Measurements from ENCODE around the gene DHX36. TPM values are rescaled to one million over a fixed set of nuclear protein-coding genes. Genes with fewer than 3 reads are reported as not detected.

The DHX36 gene
- total and polyA plus RNA-seq, 2 of the 4 experiments (the other 2 are of a cell fraction): 27.1 to 30.2 TPM

GRCh38 chr3:154224866-154225265 is 99.4 kb downstream of the DHX36 start:
- Histone ChIP-seq H3K56ac (ENCODE audit: extremely low read depth, insufficient read depth, low read length) (no peak overlapping the region), H2BK20ac (ENCODE audit: low read depth, low read length) (no peak overlapping the region), H2BK120ac (ENCODE audit: low read depth, low read length) (no peak overlapping the region), H3K14ac (replicated peaks; ENCODE audit: low read depth, low read length) (no peak overlapping the region), H4K91ac (ENCODE audit: insufficient read depth, low read depth, low read length) (no peak overlapping the region), H2AK9ac (replicated peaks; ENCODE audit: low read depth, low read length, poor library complexity) (no peak overlapping the region), H2BK5ac (ENCODE audit: low read depth, low read length, poor library complexity, severe bottlenecking) (no peak overlapping the region), H4K20me1 (ENCODE audit: insufficient read depth, low read length) (no peaks in the 10 kb centered on the region), H3K4me1 (ENCODE audit: control insufficient read depth, insufficient read depth, low read length) (0 out of 2 replicates have a peak, but pooled peaks cover 2% of the 10 kb centered on the region), H2AFZ (replicated peaks; ENCODE audit: low read length, poor library complexity) (no peak overlapping the region), H3K9me1 (ENCODE audit: insufficient read depth, low read length) (no peaks in the 10 kb centered on the region), H4K8ac (ENCODE audit: low read depth in 2 of 2, low read length in 2 of 2) (no peak overlapping the region), H3K4me2 (ENCODE audit: low read depth, low read length) (no peak overlapping the region), H3K4ac (ENCODE audit: low read depth, low read length) (no peak overlapping the region), H2BK15ac (ENCODE audit: low read depth, low read length) (no peak overlapping the region), H3K79me1 (ENCODE audit: low read depth in 1 of 2, low read length in 2 of 2) (no peaks in the 10 kb centered on the region), H3K36me3 (ENCODE audit: control insufficient read depth, insufficient read depth, low read length) (no peaks in the 10 kb centered on the region), H3K4me3 (ENCODE audit: insufficient read depth, low read depth, low read length) (no peak overlapping the region), H4K5ac (ENCODE audit: low read depth, low read length) (no peak overlapping the region), H3K9ac (ENCODE audit: low read depth, low read length) (no peak overlapping the region), H3K27me3 (ENCODE audit: control insufficient read depth, insufficient read depth, low read length) (no peaks in the 10 kb centered on the region), H3K27ac (ENCODE audit: insufficient read depth, low read length) (no peak overlapping the region), H3K18ac (ENCODE audit: low read depth, low read length) (no peak overlapping the region), H2AK5ac (ENCODE audit: low read depth, low read length) (no peak overlapping the region), H3K23ac (ENCODE audit: low read depth, low read length) (no peak overlapping the region), H3K9me3 (ENCODE audit: control insufficient read depth, insufficient read depth, low read length) (no peaks in the 10 kb centered on the region)
- in situ Hi-C loops (cut with MboI; ENCODE audit: low sequenced_read_pairs): loop anchor here (25.0 kb wide), 1 partner anchor 1213 kb away; no protein-coding TSS in a partner anchor
- ATAC-seq (ENCODE audit: low read depth) (no peak), DNase-seq (no peak)
- BruUV-seq (replicated peaks): no TSS peak
- dilution Hi-C loops (cut with HindIII; ENCODE audit: low sequenced_read_pairs, unreplicated experiment): no loop called here
- ChIA-PET POLR2A (ENCODE audit: unreplicated experiment) (no interaction called here), CTCF (interaction anchor here (0.5 to 0.6 kb wide), 2 partner anchors 29 to 230 kb away, joined by 3 read pairs; no protein-coding TSS in a partner anchor)
- no peak for TF ChIP-seq RCOR1 (IDR thresholded peaks at IDR 0.05; ENCODE audit: insufficient replicate concordance, low read length)
- no peak for TF ChIP-seq FOS (IDR thresholded peaks at IDR 0.05; ENCODE audit: low read depth, low read length)
- no peak for TF ChIP-seq POLR2A (IDR thresholded peaks at IDR 0.05; ENCODE audit: low read depth, low read length)
- no peak for TF ChIP-seq MAZ (IDR thresholded peaks at IDR 0.05; ENCODE audit: borderline replicate concordance, low read depth, low read length)
- no peak for TF ChIP-seq ELK1 (IDR thresholded peaks at IDR 0.05; ENCODE audit: borderline replicate concordance, low read depth, low read length)
- TF ChIP-seq CHD1 (IDR thresholded peaks at IDR 0.05; ENCODE audit: low read depth, low read length): no peak
- intact Hi-C loops (cut with micrococcal nuclease): no loop called here

Data from IMR-90 (cell line).